HG03460 (cell line): ENCODE data around the gene RIMS3.

Source experiments
- ATAC-seq: cut with Tn5 transposase; IDR thresholded peaks from one replicate; pipeline ENCODE4 v1.9.1; 2021; ENCODE audit not compliant: unreplicated experiment

The RIMS3 gene

GRCh38 chr1:40691538-40692428 lies 26.3 kb upstream of the RIMS3 start, which contains the start of gene NFYC:
NFYC (plus strand) TSS chr1:40691704; CDS start chr1:40738844, 47,140 bp downstream.
- peak; percentile 73 for ATAC-seq

- no peak for ATAC-seq
Observed at GRCh38 chr1:40690771-40691537, 25.5 kb upstream of the RIMS3 start.

DNA sequence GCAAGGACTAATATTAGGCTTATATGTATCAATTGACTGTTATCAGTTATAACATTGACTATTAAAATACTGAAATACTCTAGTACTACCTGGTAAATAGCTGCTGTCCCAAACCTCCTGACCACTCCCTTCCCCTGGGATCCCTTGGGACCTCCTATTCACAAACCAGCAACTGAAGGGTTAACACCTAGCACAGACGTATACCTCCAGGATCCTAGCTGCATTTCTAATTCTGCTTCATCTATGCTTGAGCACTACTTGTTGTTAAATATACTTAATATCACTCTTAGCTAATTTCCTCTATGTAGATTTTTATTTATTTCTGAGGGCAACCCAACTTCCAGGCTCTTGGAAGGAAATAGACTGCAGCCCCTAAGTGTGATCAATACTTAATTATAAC lies 24.3 kb upstream of the RIMS3 start:
- ATAC-seq, result no peak

GRCh38 chr1:40687661-40688060 lies 22.2 kb upstream of the RIMS3 start:
- no peak for ATAC-seq

DNA sequence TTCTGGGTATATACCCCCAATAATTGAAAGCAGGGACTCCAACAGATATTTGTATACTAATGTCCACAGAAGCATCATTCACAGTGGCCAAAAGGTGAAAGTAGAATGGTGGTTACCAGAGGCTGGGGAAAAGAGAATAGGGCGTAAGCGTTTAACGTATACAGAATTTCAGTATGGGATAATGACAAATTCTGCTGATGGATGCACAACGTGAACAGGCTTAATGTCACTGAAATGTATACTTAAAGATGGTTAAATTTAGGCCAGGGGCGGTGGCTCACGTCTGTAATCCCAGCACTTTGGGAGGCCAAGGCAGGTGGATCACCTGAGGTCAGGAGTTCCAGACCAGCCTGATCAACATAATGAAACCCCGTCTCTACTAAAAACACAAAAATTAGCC lies 21.6 kb upstream of the RIMS3 start:
- no peak for ATAC-seq

DNA sequence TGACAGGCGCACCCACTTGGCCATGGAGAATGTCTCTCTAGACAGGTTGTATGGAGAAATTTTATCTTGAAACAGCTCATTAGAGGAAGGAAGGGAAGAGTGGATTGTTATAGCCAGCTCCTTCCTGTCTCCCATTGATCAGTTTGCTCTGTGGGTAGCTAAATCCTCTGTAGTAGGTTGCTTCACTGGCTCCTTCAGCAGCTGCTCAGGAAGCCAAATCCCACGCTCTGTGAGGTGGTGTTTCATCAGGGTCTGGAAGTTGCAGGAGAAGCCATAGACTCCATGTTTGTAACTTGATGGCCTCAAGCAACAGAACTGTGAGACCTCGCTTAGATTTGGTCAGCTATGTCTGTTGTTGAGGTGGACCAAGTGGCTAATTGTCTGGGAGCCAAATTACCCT lies 19.2 kb upstream of the RIMS3 start:
- ATAC-seq, result no peak

DNA sequence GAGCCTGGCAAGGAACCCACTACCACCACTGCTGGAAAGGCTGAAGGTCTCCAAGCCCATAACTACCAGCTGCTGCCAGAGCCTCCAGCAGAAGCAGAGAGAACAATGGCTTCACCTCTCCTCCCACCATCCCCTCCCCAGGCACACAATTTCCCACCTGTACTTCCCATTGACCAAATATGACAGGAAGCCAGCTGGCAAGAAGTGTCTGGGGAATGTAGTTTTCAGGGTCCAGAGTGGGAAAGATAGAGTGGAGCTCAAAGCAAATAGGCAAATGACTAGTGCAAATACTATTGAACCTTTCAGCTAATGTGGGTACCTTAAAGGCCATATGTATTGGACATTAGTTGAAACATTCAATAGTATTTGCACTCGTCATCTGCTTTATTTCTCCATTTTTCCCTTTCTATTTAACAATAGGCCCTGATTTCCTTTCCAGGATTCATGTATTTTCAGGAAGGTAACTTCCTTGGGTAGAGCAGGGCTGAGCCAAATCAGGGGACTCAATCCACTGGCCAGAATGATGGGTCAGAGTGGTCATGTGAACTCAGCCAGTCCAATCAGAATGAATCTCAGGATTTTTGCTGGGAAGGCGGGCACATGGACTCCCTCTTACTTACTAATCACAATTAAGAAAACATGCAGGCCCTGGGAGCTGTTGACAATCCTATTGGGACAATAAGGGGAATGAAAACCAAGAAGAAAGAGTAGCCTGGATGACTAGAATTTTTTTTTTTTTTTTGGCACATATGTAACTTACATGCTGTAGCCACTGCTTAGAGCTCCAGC lies 13.9 kb upstream of the RIMS3 start:
- no peak for ATAC-seq

DNA sequence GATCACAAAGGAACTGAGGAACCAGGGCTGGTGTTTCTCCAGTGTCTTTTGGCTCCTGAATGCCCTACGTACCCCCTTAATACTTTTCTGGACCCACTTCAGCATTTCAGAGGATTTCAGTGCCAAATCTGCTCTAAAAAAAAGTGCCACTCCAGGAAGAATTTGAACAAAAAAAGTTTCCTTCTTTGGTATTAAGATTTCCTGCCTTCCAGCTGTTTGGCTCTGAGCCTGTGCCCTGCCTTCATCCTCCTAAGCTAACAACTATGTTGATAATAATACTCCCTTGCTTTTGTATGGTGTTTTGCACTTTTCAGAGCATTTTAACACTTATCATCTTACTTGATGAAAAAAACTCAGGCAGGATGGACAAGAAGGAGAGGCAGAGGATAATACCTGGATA lies 11.0 kb upstream of the RIMS3 start:
- ATAC-seq, result no peak

DNA sequence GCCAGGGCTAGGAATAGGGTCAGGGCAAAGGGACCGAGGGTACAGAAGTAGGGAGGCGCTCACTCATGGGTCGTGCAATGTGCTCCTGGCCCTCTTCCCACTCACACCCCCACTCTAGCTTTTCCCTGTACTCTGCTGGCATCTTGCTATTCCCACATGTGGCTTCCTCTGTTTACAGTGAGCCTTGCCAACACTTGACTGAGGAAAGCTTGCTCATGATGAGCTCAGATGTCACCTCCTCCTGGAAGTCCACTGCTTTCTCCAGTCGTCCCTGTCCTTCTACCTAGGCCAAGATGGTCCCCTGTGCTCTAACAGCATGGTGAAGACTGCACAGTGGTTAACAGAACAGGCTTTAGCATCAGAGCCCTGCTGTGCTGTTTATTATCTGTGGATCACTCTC lies 8.0 kb upstream of the RIMS3 start:
- no peak for ATAC-seq

GRCh38 chr1:40668769-40669525 lies 3.5 kb upstream of the RIMS3 start:
- no peak for ATAC-seq

DNA sequence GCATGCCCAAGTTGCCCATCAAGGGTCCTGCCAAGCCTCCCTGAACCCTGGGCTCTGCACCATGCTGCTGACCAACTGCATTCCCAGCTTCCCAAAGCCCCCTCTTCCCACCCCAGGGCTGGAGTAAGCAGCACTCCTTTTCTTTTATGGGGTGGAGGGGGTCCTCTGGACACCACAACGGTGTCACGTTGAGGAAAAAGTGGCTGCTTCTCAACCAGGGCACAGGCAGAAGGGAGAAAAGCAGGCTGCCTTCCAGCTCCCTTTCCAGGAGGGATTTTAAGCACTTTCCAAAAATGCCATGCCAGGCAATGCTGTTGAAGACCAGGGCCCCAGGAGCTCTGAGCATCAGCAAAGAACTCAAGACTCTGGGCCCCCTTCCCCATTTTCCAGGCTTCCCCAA lies 691 bp downstream of the RIMS3 start:
- no peak for ATAC-seq

GRCh38 chr1:40664167-40664537 lies 1.3 kb downstream of the RIMS3 start:
- no peak for ATAC-seq

DNA sequence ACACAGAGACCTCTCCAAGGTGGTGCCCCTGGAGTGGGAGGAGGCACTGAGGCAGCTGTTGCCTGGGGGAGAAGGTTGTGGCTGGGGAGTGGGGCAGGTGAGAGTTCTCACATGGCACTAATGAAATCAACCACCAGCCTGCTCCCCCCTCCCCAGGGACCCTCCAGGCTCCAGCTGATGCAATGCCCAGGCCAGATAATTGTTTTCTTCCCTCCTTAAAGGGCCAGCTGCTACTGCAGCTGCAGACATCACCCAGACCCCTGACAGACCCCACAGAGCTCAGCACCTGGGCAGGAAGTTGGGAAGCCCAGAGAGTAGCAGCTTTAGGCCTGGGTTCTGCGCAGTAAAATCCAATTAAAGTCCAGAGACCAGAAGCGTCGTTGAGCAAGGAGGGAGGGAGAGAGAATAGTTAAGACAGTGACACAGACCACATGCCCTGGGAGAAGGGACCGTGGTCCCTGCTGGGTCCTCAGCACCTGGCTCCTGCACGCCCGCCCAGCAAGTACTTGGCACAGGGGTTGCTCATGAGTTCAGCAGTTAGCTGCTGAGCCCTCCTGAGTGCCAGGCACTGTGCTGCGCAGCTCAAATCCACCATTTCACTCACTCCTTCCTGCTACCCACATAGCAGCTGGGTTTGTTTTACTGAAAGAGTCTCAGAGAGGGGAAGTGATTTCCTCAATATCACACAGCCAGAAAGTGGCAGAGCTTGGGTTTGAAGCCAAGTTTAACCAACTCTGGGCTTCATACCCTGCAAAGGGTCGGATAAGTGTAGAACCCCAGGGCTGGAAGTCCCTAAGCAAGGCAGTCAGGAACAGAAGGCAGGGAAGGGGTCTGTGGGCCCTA lies 1.9 kb downstream of the RIMS3 start:
- no peak for ATAC-seq

DNA sequence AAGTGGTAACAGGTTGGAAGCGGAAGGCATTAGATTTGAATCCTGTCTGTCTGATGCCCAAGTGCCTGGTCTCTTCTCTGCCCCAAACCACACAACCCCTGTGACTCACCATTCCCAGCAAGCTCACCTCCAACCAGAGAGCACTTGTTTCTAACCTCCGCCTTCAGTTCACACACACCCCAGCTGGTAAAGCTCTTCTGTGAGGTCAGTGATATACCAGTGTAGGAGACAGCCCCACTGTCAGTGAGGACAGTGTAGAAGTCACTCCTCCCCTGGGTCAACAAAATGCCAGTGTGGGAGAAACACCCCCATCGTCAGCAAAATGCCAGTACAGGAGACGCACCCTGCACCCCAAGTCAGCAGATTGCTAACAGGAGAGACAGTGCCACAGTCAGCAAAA lies 2.6 kb downstream of the RIMS3 start:
- no peak for ATAC-seq

- no peak for ATAC-seq
Observed at GRCh38 chr1:40662151-40662550, 3.3 kb downstream of the RIMS3 start.

DNA sequence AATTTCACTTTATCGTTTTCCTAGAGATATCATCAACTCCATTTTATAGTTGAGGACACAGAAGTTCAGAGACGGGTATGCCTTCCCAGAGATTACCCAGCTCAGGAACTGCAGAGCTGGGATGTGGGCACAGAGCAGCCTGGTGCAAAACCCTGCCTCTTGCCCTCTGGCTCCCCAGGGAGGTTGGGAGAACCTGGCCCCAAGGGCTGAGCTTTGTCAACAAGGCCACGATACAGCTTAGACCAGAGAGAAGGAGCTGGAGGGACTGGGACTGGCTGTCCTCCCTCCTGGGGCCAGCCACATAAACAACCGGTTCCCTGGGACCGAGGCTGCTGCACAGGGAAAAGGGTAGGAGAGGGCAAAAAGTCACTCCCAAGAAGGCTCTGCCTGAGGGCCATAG lies 3.8 kb downstream of the RIMS3 start:
- ATAC-seq, result no peak

GRCh38 chr1:40659649-40659947 lies 5.9 kb downstream of the RIMS3 start:
- no peak for ATAC-seq

GRCh38 chr1:40658751-40659648 lies 6.5 kb downstream of the RIMS3 start:
- ATAC-seq, result no peak

DNA sequence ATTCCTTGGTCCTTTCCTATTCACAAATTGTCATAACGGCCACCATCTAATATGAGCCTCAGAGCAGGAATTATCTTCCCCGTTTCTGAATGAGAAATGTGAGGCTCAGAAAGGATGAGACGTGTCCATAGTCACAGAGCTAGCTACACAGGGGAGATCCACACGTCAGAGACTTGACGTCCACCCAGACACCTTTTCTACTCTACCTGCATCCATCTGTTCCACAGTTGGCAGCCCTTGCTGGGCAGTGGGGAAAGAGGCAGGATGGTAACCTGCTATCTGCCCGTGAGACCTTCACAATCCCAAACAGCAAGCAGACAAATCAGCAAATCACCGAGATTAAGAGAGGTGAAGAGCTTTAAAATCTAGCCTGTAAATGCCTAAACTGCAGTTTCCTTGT lies 8.4 kb downstream of the RIMS3 start:
- no peak for ATAC-seq
